Pancreas (tissue), 10 donors: ENCODE measurements around the gene C3orf80. TPM values are rescaled to one million over a fixed set of nuclear protein-coding genes. Genes with fewer than 3 reads are reported as not detected.
A peak's percentile ranks its signal among the peaks of the same experiment; 100 is the strongest.

Experiments used
- ATAC-seq, 4 donors: fragments of 200-7000 bp; cut with Tn5 transposase; one replicate each; pipeline versions ENCODE4 v1.8.0 to v1.9.1; 2020; ENCODE audit warnings: mild to moderate bottlenecking in 4 of 4, moderate library complexity in 4 of 4
- DNase-seq, 6 donors: peaks; one replicate each; pipeline ENCODE4 v3.0.0-alpha.2; 2020
- FAIRE-seq: peaks from 2 replicates; lab custom pipeline; 2012; peaks lifted over from hg19 to GRCh38; lab: Jason Lieb, UNC
- H3K27ac ChIP-seq, 4 donors: fragments of 200-600 bp; sonication (generic); 1 replicate in 3 of 4; 2 replicates in 1 of 4; pipeline versions ENCODE4 v1.5.0 to v1.8.0; 2020
- H3K27me3 ChIP-seq, 4 donors: fragments of 200-600 bp; one replicate each; pipeline ENCODE4 v1.8.0; 2021
- H3K36me3 ChIP-seq, 3 donors: fragments of 200-600 bp; sonication (generic) in 1 of 3; one replicate each; pipeline versions ENCODE4 v1.5.0 to v1.8.0; 2020 to 2021
- H3K4me1 ChIP-seq, 3 donors: fragments of 200-600 bp; one replicate each; pipeline ENCODE4 v1.8.0; 2021
- H3K4me3 ChIP-seq, 4 donors: fragments of 200-600 bp; sonication (generic) in 2 of 4; one replicate each; pipeline versions ENCODE4 v1.5.0 to v1.8.0; 2020 to 2021
- H3K9me3 ChIP-seq, 4 donors: fragments of 200-600 bp; one replicate each; pipeline ENCODE4 v1.8.0; 2021
- WGBS, 2 donors: extraction: QIAGEN DNeasy Blood & Tissue Kit; methylation state at CpG; one replicate each; pipeline ENCODE4 v1.1.7; 2013; 5-methylcytosine and 5-hydroxymethylcytosine counted together
- intact Hi-C, 3 donors: fragments of 100-400 bp; cut with DNase I; formaldehyde crosslinking; loops; one replicate each; pipeline versions ENCODE4 v1.11.1 to v1.14.2; 2022
- polyA plus RNA-seq, 2 donors: library from polyadenylated mRNA; stranded (reverse); fragments of 200-250 nt; gene quantifications; one replicate each; pipeline ENCODE4 v1.2.3, GENCODE V29; 2013
- total RNA-seq, 6 donors: library from RNA; stranded (reverse); fragmentation: NEBNext Ultra II Directional in 4 of 6; extraction: Animal tissue kit (Norgen Biotek cat#: 25700) in 4 of 6; gene quantifications; one replicate each; pipeline versions ENCODE4 v1.2.1 to v1.2.4, GENCODE V29; 2021 to 2023
- TF ChIP-seq, protein P1 (sequence below), 4 donors: fragments of 200-600 bp; sonication (generic) in 3 of 4; IDR thresholded peaks; one replicate each; pipeline versions ENCODE4 v1.5.0 to v1.8.0; 2021; ENCODE audit warnings: antibody characterized with exemption in 4 of 4
- donor health status: healthy with polysubstance abuse.
- donor health status: DM: no; HTN: no; CAD: no; lungs with moderate emphysema.
- donor health status: DM: no; HTN: no; CAD: no.
- donor health status: control.
- donor health status: control.
- donor health status: Bipolar disorder and iron deficiency.
- donor health status: DM: yes; HTN: yes; CAD: no.
- donor health status: DM: no; HTN: no; CAD: no.
- donor health status: DM: no; HTN: no; CAD: no.
- donor health status: DM: yes; HTN: yes; CAD: no.

The C3orf80 gene
- total and polyA plus RNA-seq, 8 donors: 0.09 to 2.0 (median 0.25) TPM

DNA sequence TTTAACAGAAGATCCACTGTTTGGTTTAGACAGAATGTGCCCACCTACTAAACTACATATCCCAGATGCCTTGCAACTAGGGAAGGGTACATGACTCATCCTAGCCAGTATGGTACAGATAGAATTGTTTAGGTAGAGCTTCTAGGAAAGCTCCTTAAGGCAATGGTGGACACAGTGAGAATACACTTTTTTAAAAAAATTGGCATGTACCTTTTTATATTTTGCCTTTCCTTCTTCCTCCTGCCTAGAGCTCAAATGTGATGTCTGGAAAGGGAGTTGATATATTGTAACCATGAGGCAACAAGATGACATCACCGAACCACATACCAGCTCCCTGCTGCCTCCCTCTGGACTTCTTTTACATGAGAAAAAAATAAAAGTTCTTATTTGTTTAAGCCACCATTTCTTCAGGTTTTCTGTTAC, 14.4 kb upstream of the C3orf80 start:
- no peaks in the 10 kb centered on the region for H3K36me3 ChIP-seq
- DNase-seq: no peak
- TF ChIP-seq, protein P1, sequence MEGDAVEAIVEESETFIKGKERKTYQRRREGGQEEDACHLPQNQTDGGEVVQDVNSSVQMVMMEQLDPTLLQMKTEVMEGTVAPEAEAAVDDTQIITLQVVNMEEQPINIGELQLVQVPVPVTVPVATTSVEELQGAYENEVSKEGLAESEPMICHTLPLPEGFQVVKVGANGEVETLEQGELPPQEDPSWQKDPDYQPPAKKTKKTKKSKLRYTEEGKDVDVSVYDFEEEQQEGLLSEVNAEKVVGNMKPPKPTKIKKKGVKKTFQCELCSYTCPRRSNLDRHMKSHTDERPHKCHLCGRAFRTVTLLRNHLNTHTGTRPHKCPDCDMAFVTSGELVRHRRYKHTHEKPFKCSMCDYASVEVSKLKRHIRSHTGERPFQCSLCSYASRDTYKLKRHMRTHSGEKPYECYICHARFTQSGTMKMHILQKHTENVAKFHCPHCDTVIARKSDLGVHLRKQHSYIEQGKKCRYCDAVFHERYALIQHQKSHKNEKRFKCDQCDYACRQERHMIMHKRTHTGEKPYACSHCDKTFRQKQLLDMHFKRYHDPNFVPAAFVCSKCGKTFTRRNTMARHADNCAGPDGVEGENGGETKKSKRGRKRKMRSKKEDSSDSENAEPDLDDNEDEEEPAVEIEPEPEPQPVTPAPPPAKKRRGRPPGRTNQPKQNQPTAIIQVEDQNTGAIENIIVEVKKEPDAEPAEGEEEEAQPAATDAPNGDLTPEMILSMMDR (IDR thresholded peaks at IDR 0.05): no peak
- intact Hi-C loops: no loop called here
- FAIRE-seq: no peak
- WGBS, 2 donors: 51 to 71% methylated on average over 1 of the region's 1 CpG
- no peak overlapping the region for H3K27ac ChIP-seq
- no peaks in the 10 kb centered on the region for H3K9me3 ChIP-seq
- H3K27me3 ChIP-seq: no peaks in the 10 kb centered on the region
- peak; percentile 53 to 78 (median 61) for ATAC-seq
- no peak overlapping the region for H3K4me3 ChIP-seq
- H3K4me1 ChIP-seq: no peaks in the 10 kb centered on the region

DNA sequence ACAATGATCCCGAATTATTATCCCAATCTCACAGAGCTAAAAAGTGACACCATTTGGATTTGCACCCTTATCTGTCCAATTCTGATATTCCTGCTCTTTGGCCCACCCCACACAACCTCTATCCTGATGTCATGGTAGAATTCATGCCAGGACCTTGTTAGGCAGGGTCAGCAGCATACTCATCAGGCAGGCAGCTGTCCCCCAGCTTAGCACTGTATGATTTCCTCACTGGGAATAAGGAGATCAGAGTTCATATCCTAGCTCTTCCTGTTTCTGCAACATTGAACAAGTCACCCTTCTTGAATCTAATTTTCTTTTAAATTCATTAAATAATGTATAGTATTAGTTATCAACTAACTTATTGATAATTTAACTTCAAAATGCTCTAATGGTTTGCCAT, 12.0 kb upstream of the C3orf80 start:
- Histone ChIP-seq H3K27ac (no peak overlapping the region), H3K9me3 (no peaks in the 10 kb centered on the region), H3K36me3 (no peaks in the 10 kb centered on the region), H3K27me3 (no peaks in the 10 kb centered on the region), H3K4me3 (no peak overlapping the region), H3K4me1 (no peaks in the 10 kb centered on the region)
- TF ChIP-seq, protein P1 (IDR thresholded peaks at IDR 0.05): no peak
- no peak for ATAC-seq
- intact Hi-C loops: no loop called here
- FAIRE-seq: no peak
- WGBS, 2 donors: 82 to 91% methylated on average over 1 of the region's 1 CpG
- no peak for DNase-seq

DNA sequence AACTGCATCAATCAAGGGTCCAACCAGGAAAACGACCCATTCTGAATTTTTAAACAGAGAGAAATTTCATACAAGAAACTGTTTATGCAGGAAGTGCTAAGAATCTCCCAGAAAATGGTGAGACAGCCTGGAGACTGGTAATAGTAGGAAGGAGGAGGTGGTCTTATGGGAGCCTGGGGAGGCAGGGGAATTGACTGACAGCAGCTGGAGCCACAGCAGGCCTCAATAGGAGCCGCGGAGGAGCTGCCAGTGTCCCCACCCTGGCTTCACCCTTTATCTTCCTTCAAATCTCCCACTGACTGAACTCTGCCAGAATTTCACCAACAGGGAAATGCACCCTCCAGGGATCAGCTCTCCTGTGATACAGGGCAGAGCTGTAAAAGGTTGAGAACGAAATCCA, 7.5 kb upstream of the C3orf80 start:
- H3K4me1 ChIP-seq: no peaks in the 10 kb centered on the region
- WGBS, 2 donors: 75 to 78% methylated on average over 4 of the region's 4 CpGs
- DNase-seq (no peak), ATAC-seq (no peak), FAIRE-seq (no peak)
- H3K36me3 ChIP-seq: no peaks in the 10 kb centered on the region
- no peak overlapping the region for H3K27ac ChIP-seq
- no peaks in the 10 kb centered on the region for H3K9me3 ChIP-seq
- TF ChIP-seq, protein P1 (IDR thresholded peaks at IDR 0.05): no peak
- intact Hi-C loops: no loop called here
- no peaks in the 10 kb centered on the region for H3K27me3 ChIP-seq
- no peak overlapping the region for H3K4me3 ChIP-seq

DNA sequence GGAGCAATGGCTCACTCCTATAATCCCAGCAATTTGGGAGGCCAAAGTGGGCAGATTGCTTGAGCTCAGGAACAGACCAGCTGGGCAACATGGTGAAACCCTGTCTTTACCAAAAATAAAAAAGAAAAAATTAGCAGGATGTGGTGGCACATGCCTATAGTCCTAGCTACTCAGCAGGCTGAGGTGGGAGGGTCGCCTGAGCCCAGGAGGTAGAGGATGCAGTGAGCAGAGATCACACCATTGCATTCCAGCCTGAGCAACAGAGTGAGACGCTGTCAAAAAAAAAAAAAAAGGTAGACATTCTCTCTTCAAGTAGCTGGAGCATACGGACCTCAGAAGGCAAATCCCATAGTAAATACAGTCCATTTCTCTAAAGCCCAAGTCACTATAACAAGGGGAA, 7.1 kb upstream of the C3orf80 start:
- TF ChIP-seq, protein P1 (IDR thresholded peaks at IDR 0.05): no peak
- no peaks in the 10 kb centered on the region for H3K36me3 ChIP-seq
- no peak for ATAC-seq
- 62 to 74% methylated on average over 3 of the region's 3 CpGs for WGBS, 2 donors
- H3K4me3 ChIP-seq: no peak overlapping the region
- H3K9me3 ChIP-seq: no peaks in the 10 kb centered on the region
- intact Hi-C loops: no loop called here
- H3K27ac ChIP-seq: no peak overlapping the region
- H3K27me3 ChIP-seq: no peaks in the 10 kb centered on the region
- no peak for DNase-seq
- H3K4me1 ChIP-seq: no peaks in the 10 kb centered on the region
- FAIRE-seq: no peak

DNA sequence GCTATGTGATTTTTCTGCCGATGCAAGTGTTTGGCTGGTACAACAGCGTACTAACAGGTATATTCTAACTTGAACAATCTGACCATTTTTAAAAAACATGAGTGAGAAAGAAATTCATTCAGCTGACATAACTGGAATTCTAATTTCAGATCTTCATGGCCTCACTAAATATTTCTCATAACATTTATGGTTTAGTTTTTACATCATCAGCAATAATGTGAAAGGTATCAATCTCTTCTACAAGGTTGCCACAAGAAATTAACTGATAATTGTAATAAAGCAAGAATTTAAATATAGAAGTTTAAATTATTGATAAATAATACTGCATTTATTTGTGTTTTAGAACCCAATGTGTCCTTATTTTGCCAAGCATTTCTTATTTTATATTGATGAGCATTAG, 5.2 kb upstream of the C3orf80 start:
- Histone ChIP-seq H3K4me3 (no peak overlapping the region), H3K36me3 (no peaks in the 10 kb centered on the region), H3K27ac (no peak overlapping the region), H3K27me3 (no peaks in the 10 kb centered on the region), H3K4me1 (peaks cover 0 to 5% (median 0%) of the 10 kb centered on the region in 3 donors), H3K9me3 (no peaks in the 10 kb centered on the region)
- intact Hi-C loops: no loop called here
- FAIRE-seq (no peak), DNase-seq (no peak), ATAC-seq (no peak)
- TF ChIP-seq, protein P1 (IDR thresholded peaks at IDR 0.05): no peak
- 97 to 100% methylated on average over 2 of the region's 2 CpGs for WGBS, 2 donors
